ENCODE data around the gene ANKRD13B. TPM values are rescaled to one million over a fixed set of nuclear protein-coding genes. Genes with fewer than 3 reads are reported as not detected.

The ANKRD13B gene
- total RNA-seq, 1 donor from 2014 or later: 45.8 TPM

- DNase-seq (ENCODE audit: low spot score): no peak
These were observed 20.9 kb upstream of the ANKRD13B start for GRCh38 chr17:29571883-29572681.

GRCh38 chr17:29572691-29573557 is 20.0 kb upstream of the ANKRD13B start:
- intact Hi-C loops (cut with micrococcal nuclease): no loop called here
- H3K36me3 Mint-ChIP-seq (ENCODE audit: low read depth): peaks cover 31% of the 10 kb centered on the region
- peak; percentile 45 for DNase-seq (ENCODE audit: low spot score)
- H3K9me3 Mint-ChIP-seq: no peaks in the 10 kb centered on the region
- H3K27me3 Mint-ChIP-seq (ENCODE audit: insufficient read depth): peaks cover 1% of the 10 kb centered on the region
- H3K4me1 Mint-ChIP-seq (ENCODE audit: low read depth): peaks cover 5% of the 10 kb centered on the region
- H3K4me3 Mint-ChIP-seq: no peak overlapping the region
- H3K27ac Mint-ChIP-seq: no peak overlapping the region

More at GRCh38 chr17:29571883-29572681, 20.9 kb upstream of the ANKRD13B start:
- Mint-ChIP-seq H3K36me3 (ENCODE audit: low read depth) (peaks cover 28% of the 10 kb centered on the region), H3K9me3 (no peaks in the 10 kb centered on the region), H3K27ac (no peak overlapping the region), H3K27me3 (ENCODE audit: insufficient read depth) (peaks cover 1% of the 10 kb centered on the region), H3K4me1 (ENCODE audit: low read depth) (peaks cover 5% of the 10 kb centered on the region), H3K4me3 (no peak overlapping the region)
- intact Hi-C loops (cut with micrococcal nuclease): no loop called here

GRCh38 chr17:29573558-29573869 is 19.4 kb upstream of the ANKRD13B start:
- intact Hi-C loops (cut with micrococcal nuclease): no loop called here
- DNase-seq (ENCODE audit: low spot score): no peak
- H3K27me3 Mint-ChIP-seq (ENCODE audit: insufficient read depth): no peaks in the 10 kb centered on the region
- H3K9me3 Mint-ChIP-seq: no peaks in the 10 kb centered on the region
- peaks cover 34% of the 10 kb centered on the region for H3K36me3 Mint-ChIP-seq (ENCODE audit: low read depth)
- no peak overlapping the region for H3K4me3 Mint-ChIP-seq
- no peak overlapping the region for H3K27ac Mint-ChIP-seq
- peaks cover 5% of the 10 kb centered on the region for H3K4me1 Mint-ChIP-seq (ENCODE audit: low read depth)

- peaks cover 3% of the 10 kb centered on the region for H3K4me1 Mint-ChIP-seq (ENCODE audit: low read depth)
- H3K27me3 Mint-ChIP-seq (ENCODE audit: insufficient read depth): no peaks in the 10 kb centered on the region
- H3K9me3 Mint-ChIP-seq: no peaks in the 10 kb centered on the region
- intact Hi-C loops (cut with micrococcal nuclease): no loop called here
- peaks cover 34% of the 10 kb centered on the region for H3K36me3 Mint-ChIP-seq (ENCODE audit: low read depth)
- no peak for DNase-seq (ENCODE audit: low spot score)
- no peak overlapping the region for H3K27ac Mint-ChIP-seq
- H3K4me3 Mint-ChIP-seq: no peak overlapping the region
These were observed 18.8 kb upstream of the ANKRD13B start for GRCh38 chr17:29573871-29574731.

- Mint-ChIP-seq H3K9me3 (no peaks in the 10 kb centered on the region), H3K27me3 (ENCODE audit: insufficient read depth) (no peaks in the 10 kb centered on the region), H3K36me3 (ENCODE audit: low read depth) (peaks cover 36% of the 10 kb centered on the region), H3K27ac (no peak overlapping the region), H3K4me1 (ENCODE audit: low read depth) (peaks cover under 1% of the 10 kb centered on the region), H3K4me3 (no peak overlapping the region)
- DNase-seq (ENCODE audit: low spot score): no peak
- intact Hi-C loops (cut with micrococcal nuclease): no loop called here
These were observed 18.0 kb upstream of the ANKRD13B start for GRCh38 chr17:29574732-29575510.

- H3K27ac Mint-ChIP-seq: no peak overlapping the region
- no peak for DNase-seq (ENCODE audit: low spot score)
- no peak overlapping the region for H3K4me3 Mint-ChIP-seq
- H3K4me1 Mint-ChIP-seq (ENCODE audit: low read depth): peaks cover 8% of the 10 kb centered on the region
- intact Hi-C loops (cut with micrococcal nuclease): no loop called here
- H3K36me3 Mint-ChIP-seq (ENCODE audit: low read depth): peaks cover 39% of the 10 kb centered on the region
- no peaks in the 10 kb centered on the region for H3K9me3 Mint-ChIP-seq
- no peaks in the 10 kb centered on the region for H3K27me3 Mint-ChIP-seq (ENCODE audit: insufficient read depth)
These were observed 17.3 kb upstream of the ANKRD13B start for GRCh38 chr17:29575511-29576213.

GRCh38 chr17:29576214-29577000 is 16.5 kb upstream of the ANKRD13B start:
- no peak overlapping the region for H3K4me3 Mint-ChIP-seq
- no peaks in the 10 kb centered on the region for H3K9me3 Mint-ChIP-seq
- peaks cover 38% of the 10 kb centered on the region for H3K36me3 Mint-ChIP-seq (ENCODE audit: low read depth)
- DNase-seq (ENCODE audit: low spot score): no peak
- H3K27ac Mint-ChIP-seq: no peak overlapping the region
- no peaks in the 10 kb centered on the region for H3K27me3 Mint-ChIP-seq (ENCODE audit: insufficient read depth)
- intact Hi-C loops (cut with micrococcal nuclease): no loop called here
- H3K4me1 Mint-ChIP-seq (ENCODE audit: low read depth): peaks cover 8% of the 10 kb centered on the region

- H3K9me3 Mint-ChIP-seq: no peaks in the 10 kb centered on the region
- no peaks in the 10 kb centered on the region for H3K27me3 Mint-ChIP-seq (ENCODE audit: insufficient read depth)
- H3K4me3 Mint-ChIP-seq: no peak overlapping the region
- peaks cover 8% of the 10 kb centered on the region for H3K4me1 Mint-ChIP-seq (ENCODE audit: low read depth)
- no peak overlapping the region for H3K27ac Mint-ChIP-seq
- peaks cover 41% of the 10 kb centered on the region for H3K36me3 Mint-ChIP-seq (ENCODE audit: low read depth)
- intact Hi-C loops (cut with micrococcal nuclease): no loop called here
- no peak for DNase-seq (ENCODE audit: low spot score)
These were observed 15.9 kb upstream of the ANKRD13B start for GRCh38 chr17:29577001-29577370.

GRCh38 chr17:29577385-29578211 is 15.3 kb upstream of the ANKRD13B start:
- Mint-ChIP-seq H3K27ac (no peak overlapping the region), H3K4me3 (no peak overlapping the region), H3K4me1 (ENCODE audit: low read depth) (peaks cover 8% of the 10 kb centered on the region), H3K9me3 (no peaks in the 10 kb centered on the region), H3K27me3 (ENCODE audit: insufficient read depth) (no peaks in the 10 kb centered on the region), H3K36me3 (ENCODE audit: low read depth) (peaks cover 45% of the 10 kb centered on the region)
- no peak for DNase-seq (ENCODE audit: low spot score)
- intact Hi-C loops (cut with micrococcal nuclease): no loop called here

GRCh38 chr17:29578626-29579485 is 14.1 kb upstream of the ANKRD13B start:
- intact Hi-C loops (cut with micrococcal nuclease): no loop called here
- no peak overlapping the region for H3K27ac Mint-ChIP-seq
- no peak overlapping the region for H3K4me3 Mint-ChIP-seq
- peaks cover 36% of the 10 kb centered on the region for H3K36me3 Mint-ChIP-seq (ENCODE audit: low read depth)
- H3K9me3 Mint-ChIP-seq: no peaks in the 10 kb centered on the region
- no peak for DNase-seq (ENCODE audit: low spot score)
- no peaks in the 10 kb centered on the region for H3K27me3 Mint-ChIP-seq (ENCODE audit: insufficient read depth)
- peaks cover 11% of the 10 kb centered on the region for H3K4me1 Mint-ChIP-seq (ENCODE audit: low read depth)
